ENCODE data around the gene CTDSPL. TPM values are rescaled to one million over a fixed set of nuclear protein-coding genes. Genes with fewer than 3 reads are reported as not detected.

Gene CTDSPL
- total RNA-seq, 1 experiment from 2014 or later, result 16.6 TPM

DNA sequence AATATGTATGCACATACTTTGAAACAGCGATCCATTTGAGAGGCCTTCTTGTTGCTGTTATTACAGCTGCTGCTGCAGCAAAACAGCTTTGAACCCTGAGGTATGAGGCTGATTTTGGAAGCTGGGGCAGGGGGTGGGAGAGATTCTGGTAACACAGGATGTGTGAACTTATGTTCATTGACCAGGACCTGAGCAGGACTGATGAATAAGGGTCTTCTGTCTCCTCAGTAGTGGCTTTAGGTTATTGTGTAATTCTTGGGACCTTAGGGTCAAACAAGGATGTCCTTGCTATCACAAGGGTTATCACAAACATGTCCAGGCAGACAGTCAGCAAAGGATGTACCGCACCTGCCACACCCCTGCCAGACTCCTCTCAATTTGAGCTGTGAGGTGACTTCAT, 41.6 kb downstream of the CTDSPL start:
- H3K36me3 ChIP-seq (ENCODE audit: control insufficient read depth, insufficient read depth, low read length), result no peaks in the 10 kb centered on the region
- ATAC-seq (no peak), DNase-seq (ENCODE audit: low read depth, low spot score) (no peak)
- H3K4me3 ChIP-seq (ENCODE audit: low read depth in 2 of 2, low read length in 2 of 2), result no peak overlapping the region
- POLR2A ChIA-PET, result no interaction called here
- TF ChIP-seq POLR2AphosphoS5 (IDR thresholded peaks at IDR 0.05; ENCODE audit: low read depth, low read length), result no peak
- TF ChIP-seq, protein P1, sequence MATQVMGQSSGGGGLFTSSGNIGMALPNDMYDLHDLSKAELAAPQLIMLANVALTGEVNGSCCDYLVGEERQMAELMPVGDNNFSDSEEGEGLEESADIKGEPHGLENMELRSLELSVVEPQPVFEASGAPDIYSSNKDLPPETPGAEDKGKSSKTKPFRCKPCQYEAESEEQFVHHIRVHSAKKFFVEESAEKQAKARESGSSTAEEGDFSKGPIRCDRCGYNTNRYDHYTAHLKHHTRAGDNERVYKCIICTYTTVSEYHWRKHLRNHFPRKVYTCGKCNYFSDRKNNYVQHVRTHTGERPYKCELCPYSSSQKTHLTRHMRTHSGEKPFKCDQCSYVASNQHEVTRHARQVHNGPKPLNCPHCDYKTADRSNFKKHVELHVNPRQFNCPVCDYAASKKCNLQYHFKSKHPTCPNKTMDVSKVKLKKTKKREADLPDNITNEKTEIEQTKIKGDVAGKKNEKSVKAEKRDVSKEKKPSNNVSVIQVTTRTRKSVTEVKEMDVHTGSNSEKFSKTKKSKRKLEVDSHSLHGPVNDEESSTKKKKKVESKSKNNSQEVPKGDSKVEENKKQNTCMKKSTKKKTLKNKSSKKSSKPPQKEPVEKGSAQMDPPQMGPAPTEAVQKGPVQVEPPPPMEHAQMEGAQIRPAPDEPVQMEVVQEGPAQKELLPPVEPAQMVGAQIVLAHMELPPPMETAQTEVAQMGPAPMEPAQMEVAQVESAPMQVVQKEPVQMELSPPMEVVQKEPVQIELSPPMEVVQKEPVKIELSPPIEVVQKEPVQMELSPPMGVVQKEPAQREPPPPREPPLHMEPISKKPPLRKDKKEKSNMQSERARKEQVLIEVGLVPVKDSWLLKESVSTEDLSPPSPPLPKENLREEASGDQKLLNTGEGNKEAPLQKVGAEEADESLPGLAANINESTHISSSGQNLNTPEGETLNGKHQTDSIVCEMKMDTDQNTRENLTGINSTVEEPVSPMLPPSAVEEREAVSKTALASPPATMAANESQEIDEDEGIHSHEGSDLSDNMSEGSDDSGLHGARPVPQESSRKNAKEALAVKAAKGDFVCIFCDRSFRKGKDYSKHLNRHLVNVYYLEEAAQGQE (IDR thresholded peaks at IDR 0.05; ENCODE audit: insufficient read depth in 1 of 2, low read depth in 2 of 2, low read length in 1 of 2), result no peak
- TF ChIP-seq SIN3A (IDR thresholded peaks at IDR 0.05; ENCODE audit: borderline replicate concordance, insufficient read depth, low read depth, low read length), result no peak
- no peak for TF ChIP-seq TCF7L2 (IDR thresholded peaks at IDR 0.05; ENCODE audit: low read depth, low read length)
- TF ChIP-seq CTCF (IDR thresholded peaks at IDR 0.05), result no peak
- CTCF ChIA-PET, result no interaction called here
- no peak overlapping the region for H3K27ac ChIP-seq (ENCODE audit: low read length)
- H3K9me3 ChIP-seq (ENCODE audit: control insufficient read depth, insufficient read depth, low read depth, low read length), result no peaks in the 10 kb centered on the region
- intact Hi-C loops (cut with micrococcal nuclease; ENCODE audit: unreplicated experiment) (no loop called here), in situ Hi-C loops (cut with HindIII; ENCODE audit: low pct_unique_long_range_greater_than_20kb, low sequenced_read_pairs) (no loop called here)
- no TSS peak for BruUV-seq (replicated peaks)
- no peaks in the 10 kb centered on the region for H3K4me1 ChIP-seq (ENCODE audit: control insufficient read depth, insufficient read depth, low read length)
- H3K27me3 ChIP-seq (ENCODE audit: control insufficient read depth, insufficient read depth, low read length), result no peaks in the 10 kb centered on the region

DNA sequence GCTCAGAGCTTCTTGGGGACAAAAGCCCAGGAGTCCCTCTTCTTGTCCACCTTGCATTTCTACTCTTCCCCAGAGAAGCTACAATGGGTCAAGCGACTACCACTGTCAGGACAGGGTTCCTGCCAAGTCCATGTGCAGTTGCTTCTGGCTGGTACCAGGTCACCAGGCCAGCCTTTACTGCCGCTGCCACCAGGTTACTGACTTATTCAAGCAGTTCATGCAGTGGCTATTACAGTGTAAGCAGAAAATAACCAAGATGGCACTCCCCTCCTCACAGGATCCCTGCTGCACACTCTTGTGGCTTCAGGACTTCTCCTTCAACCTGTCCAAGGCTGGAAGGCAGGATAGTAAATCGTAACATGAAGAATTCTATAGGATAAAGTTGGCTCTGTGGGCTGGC, 42.1 kb downstream of the CTDSPL start:
- in situ Hi-C loops (cut with HindIII; ENCODE audit: low pct_unique_long_range_greater_than_20kb, low sequenced_read_pairs) (no loop called here), intact Hi-C loops (cut with micrococcal nuclease; ENCODE audit: unreplicated experiment) (no loop called here)
- H3K4me3 ChIP-seq (ENCODE audit: low read depth in 2 of 2, low read length in 2 of 2), result no peak overlapping the region
- TF ChIP-seq TCF7L2 (IDR thresholded peaks at IDR 0.05; ENCODE audit: low read depth, low read length), result no peak
- TF ChIP-seq, protein P1 (IDR thresholded peaks at IDR 0.05; ENCODE audit: insufficient read depth in 1 of 2, low read depth in 2 of 2, low read length in 1 of 2), result no peak
- no peak for TF ChIP-seq SIN3A (IDR thresholded peaks at IDR 0.05; ENCODE audit: borderline replicate concordance, insufficient read depth, low read depth, low read length)
- no peak for TF ChIP-seq POLR2AphosphoS5 (IDR thresholded peaks at IDR 0.05; ENCODE audit: low read depth, low read length)
- TF ChIP-seq CTCF (IDR thresholded peaks at IDR 0.05), result no peak
- H3K27me3 ChIP-seq (ENCODE audit: control insufficient read depth, insufficient read depth, low read length), result no peaks in the 10 kb centered on the region
- H3K9me3 ChIP-seq (ENCODE audit: control insufficient read depth, insufficient read depth, low read depth, low read length), result no peaks in the 10 kb centered on the region
- BruUV-seq (replicated peaks), result no TSS peak
- DNase-seq (ENCODE audit: low read depth, low spot score) (no peak), ATAC-seq (no peak)
- no peak overlapping the region for H3K27ac ChIP-seq (ENCODE audit: low read length)
- no peaks in the 10 kb centered on the region for H3K4me1 ChIP-seq (ENCODE audit: control insufficient read depth, insufficient read depth, low read length)
- ChIA-PET POLR2A (no interaction called here), CTCF (no interaction called here)
- H3K36me3 ChIP-seq (ENCODE audit: control insufficient read depth, insufficient read depth, low read length), result no peaks in the 10 kb centered on the region
